Measurements from ENCODE around the gene SAMD13. TPM values are rescaled to one million over a fixed set of nuclear protein-coding genes. Genes with fewer than 3 reads are reported as not detected.
A peak's percentile ranks its signal among the peaks of the same experiment; 100 is the strongest.

Gene SAMD13
- total RNA-seq, 4 donors from 2014 or later: 0.35 to 2.0 (median 1.3) TPM; not detected in 1

DNA sequence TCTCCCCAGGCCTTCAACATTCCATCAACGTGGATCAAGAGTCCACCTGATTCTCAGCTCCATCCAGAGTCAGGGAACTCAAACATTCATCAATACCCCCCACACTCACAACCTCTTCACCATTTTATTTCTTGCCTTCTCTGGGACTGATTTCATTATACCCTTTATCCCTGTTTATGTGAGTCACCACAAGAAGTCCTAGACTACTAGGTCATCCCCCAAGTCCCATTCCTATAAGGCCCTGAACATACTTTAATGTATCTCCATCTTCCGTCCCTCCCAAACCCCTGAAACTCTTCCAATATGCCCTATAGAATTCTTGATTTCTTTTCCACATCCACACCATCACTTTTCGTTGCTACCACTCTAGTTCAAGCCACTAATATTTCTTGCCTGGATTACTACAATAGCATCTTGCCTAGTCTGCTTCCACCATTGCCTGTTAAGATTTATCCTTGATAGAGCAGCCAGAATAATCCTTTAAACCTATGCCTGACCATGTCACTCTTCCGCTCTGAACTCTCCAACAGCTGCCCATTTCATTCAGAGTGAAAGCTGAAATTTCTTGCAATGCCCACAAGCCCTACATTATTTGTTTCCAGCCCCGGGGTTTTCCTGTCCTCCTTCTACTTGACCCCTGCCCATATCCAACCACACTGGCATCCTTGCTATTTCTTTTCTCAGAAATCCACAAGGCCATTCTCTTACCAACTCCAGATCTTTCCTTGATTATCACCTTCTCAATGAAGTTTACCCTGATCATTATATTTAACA, 9.4 kb upstream of the SAMD13 start:
- Histone ChIP-seq H3K4me3 (no peak overlapping the region), H3K4me1 (no peaks in the 10 kb centered on the region), H3K27ac (no peak overlapping the region), H3K9me3 (peaks cover 0 to 25% (median 3%) of the 10 kb centered on the region in 3 donors), H3K27me3 (no peaks in the 10 kb centered on the region), H3K36me3 (no peaks in the 10 kb centered on the region)
- WGBS, 2 donors: 81 to 90% methylated on average over 5 of the region's 5 CpGs
- intact Hi-C loops (cut with DNase I): no loop called here
- TF ChIP-seq POLR2A (IDR thresholded peaks at IDR 0.05): no peak
- TF ChIP-seq, protein P1, sequence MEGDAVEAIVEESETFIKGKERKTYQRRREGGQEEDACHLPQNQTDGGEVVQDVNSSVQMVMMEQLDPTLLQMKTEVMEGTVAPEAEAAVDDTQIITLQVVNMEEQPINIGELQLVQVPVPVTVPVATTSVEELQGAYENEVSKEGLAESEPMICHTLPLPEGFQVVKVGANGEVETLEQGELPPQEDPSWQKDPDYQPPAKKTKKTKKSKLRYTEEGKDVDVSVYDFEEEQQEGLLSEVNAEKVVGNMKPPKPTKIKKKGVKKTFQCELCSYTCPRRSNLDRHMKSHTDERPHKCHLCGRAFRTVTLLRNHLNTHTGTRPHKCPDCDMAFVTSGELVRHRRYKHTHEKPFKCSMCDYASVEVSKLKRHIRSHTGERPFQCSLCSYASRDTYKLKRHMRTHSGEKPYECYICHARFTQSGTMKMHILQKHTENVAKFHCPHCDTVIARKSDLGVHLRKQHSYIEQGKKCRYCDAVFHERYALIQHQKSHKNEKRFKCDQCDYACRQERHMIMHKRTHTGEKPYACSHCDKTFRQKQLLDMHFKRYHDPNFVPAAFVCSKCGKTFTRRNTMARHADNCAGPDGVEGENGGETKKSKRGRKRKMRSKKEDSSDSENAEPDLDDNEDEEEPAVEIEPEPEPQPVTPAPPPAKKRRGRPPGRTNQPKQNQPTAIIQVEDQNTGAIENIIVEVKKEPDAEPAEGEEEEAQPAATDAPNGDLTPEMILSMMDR (IDR thresholded peaks at IDR 0.05): no peak
- DNase-seq: no peak

DNA sequence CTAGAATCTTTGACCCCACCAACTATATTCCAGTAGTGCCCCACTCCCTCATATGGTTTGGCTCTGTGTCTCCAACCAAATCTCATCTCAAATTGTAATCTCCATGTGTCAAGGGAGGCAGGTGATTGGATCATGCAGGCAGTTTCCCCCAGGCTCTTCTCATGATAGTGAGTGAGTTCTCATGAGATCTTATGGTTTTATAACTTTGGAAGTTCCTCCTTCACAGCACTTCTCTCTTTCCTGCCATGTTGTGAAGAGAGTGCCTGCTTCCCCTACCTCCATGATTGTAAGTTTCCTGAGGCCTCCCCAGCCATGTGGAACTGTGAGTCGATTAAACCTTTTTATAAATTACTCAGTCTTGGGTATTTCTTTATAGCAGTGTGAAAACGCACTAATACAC, 7.7 kb upstream of the SAMD13 start:
- TF ChIP-seq, protein P1 (IDR thresholded peaks at IDR 0.05): no peak
- no peak for TF ChIP-seq POLR2A (IDR thresholded peaks at IDR 0.05)
- WGBS, 2 donors: 83 to 92% methylated on average over 2 of the region's 2 CpGs
- DNase-seq: no peak
- Histone ChIP-seq H3K27me3 (no peaks in the 10 kb centered on the region), H3K4me3 (no peak overlapping the region), H3K9me3 (peaks cover 0 to 8% (median 0%) of the 10 kb centered on the region in 3 donors), H3K27ac (no peak overlapping the region), H3K4me1 (peaks cover 0 to 8% (median 0%) of the 10 kb centered on the region in 3 donors), H3K36me3 (no peaks in the 10 kb centered on the region)
- intact Hi-C loops (cut with DNase I): no loop called here

DNA sequence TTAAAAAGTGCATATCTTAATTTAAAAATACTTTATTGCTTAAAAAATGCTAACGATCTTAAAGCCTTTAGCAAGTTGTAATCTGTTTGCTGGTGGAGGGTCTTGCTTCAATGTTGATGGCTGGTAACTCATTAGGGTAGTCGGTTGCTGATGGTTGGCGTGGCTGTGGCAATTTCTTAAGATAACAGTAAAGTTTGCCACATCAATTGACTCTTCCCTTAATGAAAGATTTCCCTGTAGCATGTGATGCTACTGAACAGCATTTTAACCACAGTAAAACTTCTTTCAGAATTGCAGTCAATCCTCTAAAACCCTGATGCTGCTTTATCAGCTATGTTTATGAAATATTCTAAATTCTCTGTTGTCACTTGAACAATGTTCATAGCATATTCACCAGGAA, 6.8 kb upstream of the SAMD13 start:
- WGBS, 2 donors: 85 to 90% methylated on average over 3 of the region's 3 CpGs
- TF ChIP-seq POLR2A (IDR thresholded peaks at IDR 0.05): no peak
- TF ChIP-seq, protein P1 (IDR thresholded peaks at IDR 0.05): no peak
- Histone ChIP-seq H3K4me3 (no peak overlapping the region), H3K9me3 (peaks cover 0 to 6% (median 0%) of the 10 kb centered on the region in 3 donors), H3K27ac (no peak overlapping the region), H3K36me3 (no peaks in the 10 kb centered on the region), H3K4me1 (peaks cover under 1 to 17% (median 5%) of the 10 kb centered on the region in 3 donors), H3K27me3 (no peaks in the 10 kb centered on the region)
- DNase-seq: no peak
- intact Hi-C loops (cut with DNase I): no loop called here

DNA sequence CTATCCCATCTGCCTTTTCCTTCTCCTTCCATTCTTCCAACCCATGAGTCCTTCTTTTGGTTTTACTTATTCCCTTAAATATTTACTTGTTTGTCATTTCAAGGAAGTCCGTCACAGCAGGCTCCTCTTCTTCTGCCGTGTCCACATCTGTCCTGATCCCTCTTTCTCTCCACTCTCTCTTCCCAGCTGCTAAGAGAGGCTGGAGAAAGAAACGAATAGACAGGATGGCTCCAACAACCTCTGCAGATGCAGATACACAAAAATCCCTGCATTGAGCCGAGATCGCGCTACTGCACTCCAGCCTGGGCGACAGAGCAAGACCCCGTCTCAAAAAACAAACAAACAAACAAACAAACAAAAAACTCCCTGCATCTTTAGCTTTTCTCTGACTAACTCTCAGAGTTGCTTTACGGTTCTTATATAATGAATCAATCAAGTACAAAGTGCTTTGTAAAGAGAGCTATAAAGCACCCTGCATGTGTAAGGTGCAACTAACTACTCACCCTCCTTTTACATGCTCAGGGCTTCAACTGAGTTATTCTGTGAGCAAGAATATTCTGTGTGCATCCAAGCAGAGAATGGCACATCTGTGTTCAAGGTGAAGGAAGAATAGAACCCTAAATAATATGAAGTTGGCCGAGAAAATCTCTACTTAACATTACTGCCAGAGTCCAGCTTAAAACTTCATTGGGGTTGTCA, 3.8 kb upstream of the SAMD13 start:
- TF ChIP-seq, protein P1 (IDR thresholded peaks at IDR 0.05): no peak
- no peak for TF ChIP-seq POLR2A (IDR thresholded peaks at IDR 0.05)
- H3K4me3 ChIP-seq: peak overlapping the region; percentile 72 to 97 (median 84)

DNA sequence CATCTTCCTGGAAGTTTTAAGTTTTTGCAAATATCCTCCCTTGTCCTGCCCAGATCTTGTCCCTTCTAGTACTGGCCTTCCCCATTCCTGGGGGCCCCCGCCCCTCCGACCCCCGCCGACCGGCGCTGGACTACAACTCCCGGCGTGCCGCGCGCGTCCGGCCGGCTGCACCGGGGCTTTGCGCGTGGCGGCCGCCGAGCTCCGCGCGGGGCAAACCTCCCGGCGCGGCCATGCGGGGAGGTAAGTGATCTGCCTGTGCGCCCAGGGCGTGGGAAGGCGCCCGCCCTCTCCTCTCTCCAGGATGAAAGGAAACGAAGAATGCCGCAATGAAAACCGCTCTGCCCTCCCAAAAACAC, 3.2 kb upstream of the SAMD13 start:
- intact Hi-C loops (cut with DNase I): no loop called here
- Histone ChIP-seq H3K27ac (peak overlapping the region; percentile 87 to 93 (median 92)), H3K4me1 (peaks cover 14 to 52% (median 15%) of the 10 kb centered on the region in 3 donors), H3K27me3 (no peaks in the 10 kb centered on the region), H3K4me3 (peak overlapping the region; percentile 72 to 97 (median 84)), H3K36me3 (no peaks in the 10 kb centered on the region), H3K9me3 (peaks cover 0 to 6% (median 0%) of the 10 kb centered on the region in 3 donors)
- DNase-seq: no peak
- WGBS, 2 donors: no CpG with 5 or more reads among the region's 34 CpGs
- TF ChIP-seq POLR2A (IDR thresholded peaks at IDR 0.05): peak in 2 of 4 donors; percentile 49 to 70
- TF ChIP-seq, protein P1 (IDR thresholded peaks at IDR 0.05): no peak

More for the DNA sequence above, 3.8 kb upstream of the SAMD13 start:
- peak overlapping the region; percentile 87 to 93 (median 92) for H3K27ac ChIP-seq
- H3K27me3 ChIP-seq: no peaks in the 10 kb centered on the region
- H3K4me1 ChIP-seq: peaks cover 14 to 46% (median 15%) of the 10 kb centered on the region in 3 donors
- H3K36me3 ChIP-seq: no peaks in the 10 kb centered on the region
- WGBS, 2 donors: 67 to 71% methylated on average over 10 of the region's 10 CpGs
- DNase-seq: no peak
- intact Hi-C loops (cut with DNase I): no loop called here
- peaks cover 0 to 6% (median 0%) of the 10 kb centered on the region in 3 donors for H3K9me3 ChIP-seq

Measured in esophagus squamous epithelium (tissue), 5 donors.